Measurements from ENCODE around the gene C19orf85. TPM values are rescaled to one million over a fixed set of nuclear protein-coding genes. Genes with fewer than 3 reads are reported as not detected.

The C19orf85 gene
- total and polyA plus RNA-seq, 7 donors = 0.07 TPM; not detected in 6

DNA sequence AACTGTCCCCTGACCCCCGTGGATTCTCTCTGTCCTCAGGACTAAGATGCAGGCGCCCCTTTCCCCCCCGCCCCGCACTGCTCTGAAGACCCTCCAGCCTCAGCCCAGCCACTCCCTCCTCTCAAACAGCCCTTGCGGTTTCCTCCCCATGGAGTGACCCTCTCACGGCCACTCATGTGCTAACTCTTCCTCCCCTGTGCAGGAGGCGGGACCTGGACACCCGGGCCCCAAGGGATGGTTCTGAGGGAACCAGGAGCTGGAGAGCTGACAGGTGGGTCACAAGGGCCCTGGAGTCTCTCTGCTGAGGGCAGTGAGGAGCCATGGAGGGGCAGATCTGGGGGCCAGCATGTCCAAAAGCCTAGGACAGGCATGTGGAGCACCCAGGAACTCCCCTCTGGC is 5.0 kb downstream of the C19orf85 start:
- Histone ChIP-seq H3K9me3 (no peaks in the 10 kb centered on the region), H3K27ac (peak overlapping the region; percentile 93 to 98 (median 96)), H3K27me3 (no peaks in the 10 kb centered on the region), H3K36me3 (peaks cover 0 to 19% (median 0%) of the 10 kb centered on the region in 4 donors), H3K4me3 (peak overlapping the region in 1 of 4 donors; percentile 81), H3K4me1 (peaks cover 0 to 34% (median 24%) of the 10 kb centered on the region in 4 donors)
- DNase-seq = peak; percentile 70
- WGBS, 2 donors = 74 to 77% methylated on average over 8 of the region's 8 CpGs
- intact Hi-C loops (cut with DNase I) = no loop called here
- no peak for TF ChIP-seq EP300 (IDR thresholded peaks at IDR 0.05)
- TF ChIP-seq, protein P1, sequence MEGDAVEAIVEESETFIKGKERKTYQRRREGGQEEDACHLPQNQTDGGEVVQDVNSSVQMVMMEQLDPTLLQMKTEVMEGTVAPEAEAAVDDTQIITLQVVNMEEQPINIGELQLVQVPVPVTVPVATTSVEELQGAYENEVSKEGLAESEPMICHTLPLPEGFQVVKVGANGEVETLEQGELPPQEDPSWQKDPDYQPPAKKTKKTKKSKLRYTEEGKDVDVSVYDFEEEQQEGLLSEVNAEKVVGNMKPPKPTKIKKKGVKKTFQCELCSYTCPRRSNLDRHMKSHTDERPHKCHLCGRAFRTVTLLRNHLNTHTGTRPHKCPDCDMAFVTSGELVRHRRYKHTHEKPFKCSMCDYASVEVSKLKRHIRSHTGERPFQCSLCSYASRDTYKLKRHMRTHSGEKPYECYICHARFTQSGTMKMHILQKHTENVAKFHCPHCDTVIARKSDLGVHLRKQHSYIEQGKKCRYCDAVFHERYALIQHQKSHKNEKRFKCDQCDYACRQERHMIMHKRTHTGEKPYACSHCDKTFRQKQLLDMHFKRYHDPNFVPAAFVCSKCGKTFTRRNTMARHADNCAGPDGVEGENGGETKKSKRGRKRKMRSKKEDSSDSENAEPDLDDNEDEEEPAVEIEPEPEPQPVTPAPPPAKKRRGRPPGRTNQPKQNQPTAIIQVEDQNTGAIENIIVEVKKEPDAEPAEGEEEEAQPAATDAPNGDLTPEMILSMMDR (IDR thresholded peaks at IDR 0.05) = no peak
- TF ChIP-seq POLR2A (IDR thresholded peaks at IDR 0.05) = no peak
- no peak for TF ChIP-seq POLR2AphosphoS5 (IDR thresholded peaks at IDR 0.05)

DNA sequence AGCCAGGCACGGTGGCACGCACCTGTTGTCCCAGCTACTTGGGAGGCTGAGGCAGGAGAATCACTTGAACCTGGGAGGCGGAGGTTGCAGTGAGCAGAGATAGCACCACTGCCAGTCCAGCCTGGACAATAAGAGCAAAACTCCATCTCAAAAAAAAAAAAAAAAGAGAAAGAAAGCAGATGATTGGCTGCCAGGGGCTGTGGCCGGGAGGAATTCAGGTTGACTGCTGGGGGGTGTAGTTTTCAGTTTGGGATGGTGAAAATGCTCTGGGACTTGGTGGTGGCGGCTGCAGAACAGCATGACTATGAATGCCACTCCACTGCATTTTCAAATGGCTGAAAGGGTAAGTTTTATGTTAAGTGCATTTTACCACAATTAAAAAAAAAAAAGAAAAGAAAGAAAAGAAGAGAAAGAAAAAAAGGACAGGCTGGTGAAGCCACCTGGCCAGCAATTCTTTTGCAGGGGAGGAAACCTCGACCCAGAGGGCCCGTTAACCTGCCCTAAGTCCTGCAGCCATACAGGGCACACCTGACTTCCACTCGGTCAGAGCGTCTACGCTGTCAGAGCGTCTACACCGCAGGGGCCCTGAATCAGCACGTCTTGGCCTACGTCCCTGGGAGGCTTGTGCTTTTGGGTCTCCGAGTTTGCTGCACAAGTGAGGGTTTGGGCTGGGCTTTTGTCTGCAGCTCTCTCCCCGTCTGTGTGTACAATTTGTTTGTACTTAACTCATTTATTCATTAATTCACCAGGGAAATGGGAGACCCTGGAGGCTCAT is 6.7 kb downstream of the C19orf85 start:
- 82 to 88% methylated on average over 16 of the region's 16 CpGs for WGBS, 2 donors
- Histone ChIP-seq H3K27me3 (peaks cover 0 to 1% (median 0%) of the 10 kb centered on the region in 3 donors), H3K4me1 (peaks cover 0 to 34% (median 27%) of the 10 kb centered on the region in 4 donors), H3K27ac (no peak overlapping the region), H3K36me3 (peaks cover 0 to 28% (median 0%) of the 10 kb centered on the region in 4 donors), H3K4me3 (no peak overlapping the region), H3K9me3 (no peaks in the 10 kb centered on the region)
- no peak for TF ChIP-seq POLR2A (IDR thresholded peaks at IDR 0.05)
- TF ChIP-seq POLR2AphosphoS5 (IDR thresholded peaks at IDR 0.05) = no peak
- TF ChIP-seq, protein P1 (IDR thresholded peaks at IDR 0.05) = no peak
- TF ChIP-seq EP300 (IDR thresholded peaks at IDR 0.05) = no peak
- peak; percentile 51 for DNase-seq
- intact Hi-C loops (cut with DNase I) = no loop called here

DNA sequence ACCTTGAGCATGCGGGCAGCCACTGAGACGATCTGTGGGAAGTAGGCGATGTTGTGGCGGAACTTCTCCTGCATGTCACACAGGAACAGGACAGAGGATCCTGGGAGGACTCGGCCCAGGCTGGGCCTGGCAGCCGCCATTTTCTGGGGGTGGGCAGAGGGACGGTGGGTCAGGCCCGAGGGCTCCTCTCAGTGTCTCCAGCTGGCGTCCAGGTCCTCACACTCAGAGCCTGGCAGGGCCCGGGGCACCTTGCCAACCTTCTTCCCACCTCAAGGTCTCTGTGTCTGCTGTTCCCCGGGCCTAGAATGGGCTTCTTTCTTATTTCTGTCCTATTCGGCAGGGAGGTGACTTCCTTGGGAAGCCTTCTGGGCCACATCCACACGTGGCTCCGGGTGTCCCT is 8.2 kb downstream of the C19orf85 start:
- intact Hi-C loops (cut with DNase I) = no loop called here
- Histone ChIP-seq H3K27me3 (peaks cover 12 to 17% (median 15%) of the 10 kb centered on the region in 3 donors), H3K4me3 (no peak overlapping the region), H3K36me3 (peaks cover 0 to 28% (median 0%) of the 10 kb centered on the region in 4 donors), H3K27ac (no peak overlapping the region), H3K4me1 (peaks cover 0 to 40% (median 38%) of the 10 kb centered on the region in 4 donors), H3K9me3 (no peaks in the 10 kb centered on the region)
- TF ChIP-seq EP300 (IDR thresholded peaks at IDR 0.05) = no peak
- TF ChIP-seq, protein P1 (IDR thresholded peaks at IDR 0.05) = no peak
- no peak for TF ChIP-seq POLR2AphosphoS5 (IDR thresholded peaks at IDR 0.05)
- TF ChIP-seq POLR2A (IDR thresholded peaks at IDR 0.05) = no peak
- DNase-seq = no peak
- 91 to 93% methylated on average over 14 of the region's 14 CpGs for WGBS, 2 donors

GRCh38 chr19:55455576-55456235 is 8.8 kb downstream of the C19orf85 start:
- no peak for TF ChIP-seq POLR2A (IDR thresholded peaks at IDR 0.05)
- TF ChIP-seq, protein P1 (IDR thresholded peaks at IDR 0.05) = no peak
- no peak for TF ChIP-seq EP300 (IDR thresholded peaks at IDR 0.05)
- no peak for TF ChIP-seq POLR2AphosphoS5 (IDR thresholded peaks at IDR 0.05)
- DNase-seq = no peak
- no peak overlapping the region for H3K4me3 ChIP-seq
- H3K27me3 ChIP-seq = peaks cover 18 to 23% (median 21%) of the 10 kb centered on the region in 3 donors
- intact Hi-C loops (cut with DNase I) = no loop called here
- no peak overlapping the region for H3K27ac ChIP-seq
- H3K9me3 ChIP-seq = no peaks in the 10 kb centered on the region
- H3K36me3 ChIP-seq = peaks cover 0 to 28% (median 0%) of the 10 kb centered on the region in 4 donors
- H3K4me1 ChIP-seq = peaks cover 0 to 41% (median 38%) of the 10 kb centered on the region in 4 donors
- WGBS, 2 donors = 90 to 93% methylated on average over 11 of the region's 11 CpGs
